GM19023 (cell line): ENCODE data around the gene TM6SF1.

ENCODE experiments used
- ATAC-seq: cut with Tn5 transposase; IDR thresholded peaks from one replicate; pipeline ENCODE4 v1.9.1; 2021; ENCODE audit warnings: mild to moderate bottlenecking, moderate library complexity; ENCODE audit not compliant: unreplicated experiment

Gene TM6SF1

DNA sequence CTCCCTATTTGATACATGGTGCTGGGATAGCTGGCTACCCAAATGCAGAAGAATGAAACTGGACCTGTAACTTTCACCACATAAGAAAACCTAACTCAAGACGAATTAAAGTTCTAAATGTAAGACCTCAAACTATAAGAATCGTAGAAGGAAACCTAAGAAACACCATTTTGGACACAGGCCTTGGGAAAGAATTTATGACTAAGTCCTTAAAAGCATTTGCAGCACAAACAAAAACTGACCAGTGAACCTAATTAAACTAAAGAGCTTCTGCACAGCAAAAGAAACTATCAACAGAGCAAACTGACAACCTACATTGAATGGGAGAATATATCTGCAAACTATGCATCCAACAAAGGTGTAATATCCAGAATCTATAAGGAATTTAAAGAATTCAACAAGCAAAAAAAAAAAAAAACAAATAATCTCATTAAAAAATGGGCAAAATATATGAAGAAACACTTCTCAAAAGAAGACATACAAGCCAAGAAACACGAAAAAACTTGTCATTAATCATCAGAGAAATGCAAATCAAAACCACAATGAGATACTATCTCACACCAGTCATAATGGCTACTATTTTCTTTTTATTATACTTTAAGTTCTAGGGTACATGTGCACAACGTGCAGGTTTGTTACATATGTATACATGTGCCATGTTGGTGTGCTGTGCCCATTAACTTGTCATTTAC, 63.2 kb downstream of the TM6SF1 start:
- no peak for ATAC-seq

GRCh38 chr15:83174891-83175290, 67.4 kb downstream of the TM6SF1 start:
- ATAC-seq, result no peak

DNA sequence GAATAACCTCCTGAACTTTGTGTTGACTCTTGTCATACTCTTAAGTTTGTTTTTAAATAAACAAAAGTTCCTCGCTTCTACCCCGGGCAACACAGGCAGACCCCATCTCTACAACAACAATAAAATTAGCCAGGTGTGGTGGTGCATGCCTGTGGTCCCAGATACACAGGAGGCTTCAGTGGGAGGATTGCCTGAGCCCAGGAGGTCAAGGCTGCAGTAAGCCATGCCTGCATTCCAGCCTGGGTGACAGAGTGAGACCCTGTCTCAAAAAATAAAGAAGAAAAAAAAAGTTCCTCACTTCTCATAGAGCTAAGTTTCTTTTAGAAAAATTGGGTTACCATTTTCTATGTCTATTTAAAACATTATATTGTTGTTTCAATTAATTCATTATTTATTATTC, 70.9 kb downstream of the TM6SF1 start:
- ATAC-seq, result no peak

DNA sequence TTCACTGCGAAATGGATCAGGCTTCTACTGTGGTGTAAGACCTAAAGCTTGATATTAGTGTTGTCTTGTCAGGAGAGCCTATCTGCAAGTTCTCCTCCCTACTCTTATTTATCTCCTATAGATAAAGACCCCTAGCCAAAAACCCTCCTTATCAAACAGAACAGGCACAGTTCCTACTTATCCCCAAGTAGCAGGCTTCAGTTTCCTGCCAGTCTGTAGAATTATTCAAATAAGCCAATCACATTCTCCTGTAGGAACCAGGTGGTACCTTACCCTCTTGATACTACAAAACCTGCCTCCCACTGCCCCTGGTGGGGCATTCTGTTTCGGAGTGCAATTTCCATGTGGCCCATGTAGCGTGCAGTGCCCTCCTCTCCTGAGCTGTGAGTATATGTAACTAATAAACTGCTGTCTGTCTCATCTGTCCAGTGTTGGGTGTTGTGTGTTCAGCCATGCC, 71.5 kb downstream of the TM6SF1 start:
- ATAC-seq, result no peak

- ATAC-seq, result no peak
Observed at GRCh38 chr15:83185561-83185960, 78.1 kb downstream of the TM6SF1 start.
